HUDEP-2 (cell line): ENCODE data around the gene CASP1.
"Not testable (repeated sequence)": the region's sequence is repeated elsewhere in the genome, so short reads cannot be mapped to it uniquely, and the experiment has no call there.

ENCODE experiments used
- DNase-seq, 76 experiments: peaks; one replicate each; lab custom pipeline; 2025; ENCODE audit not compliant: unreplicated experiment in 76 of 76; lab: John Stamatoyannopoulos, UW

Gene CASP1

DNA sequence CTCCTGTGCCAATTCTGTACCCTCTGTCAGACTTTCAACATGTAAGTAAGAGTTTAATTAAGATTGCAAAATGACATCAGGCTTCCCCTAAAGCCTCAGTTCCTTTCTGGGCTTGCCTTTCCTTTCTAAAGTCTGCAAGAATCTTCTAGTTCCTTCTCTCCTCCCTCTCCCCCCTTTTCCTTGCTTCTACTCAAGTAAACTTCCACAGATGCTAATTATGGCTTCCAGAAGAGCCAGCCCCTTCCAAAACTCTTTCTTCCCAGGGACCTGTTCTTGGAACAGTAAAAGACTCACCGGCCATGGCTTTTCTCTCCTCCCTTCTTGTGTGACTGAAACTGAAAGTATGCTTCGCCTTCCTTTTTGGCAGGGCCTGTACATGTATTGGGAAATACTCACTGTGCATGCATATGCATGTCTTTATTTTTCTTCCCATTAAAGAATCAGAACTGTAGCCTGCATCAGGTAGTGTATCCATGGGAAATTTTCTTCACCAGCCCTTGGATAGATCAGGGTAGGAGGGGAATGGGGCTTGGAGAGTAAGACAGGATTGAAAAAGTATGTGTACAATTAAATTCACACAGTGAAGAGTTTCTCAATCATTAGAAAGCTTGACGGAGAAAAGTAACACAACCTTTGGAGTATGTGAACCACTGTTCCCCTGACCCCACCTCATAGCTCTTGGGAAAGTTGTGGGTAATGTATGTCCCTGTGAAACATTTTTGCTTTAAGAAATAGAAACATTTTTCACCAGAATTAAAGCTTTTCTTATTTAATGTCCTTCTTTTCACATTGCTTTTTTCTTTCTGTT is at the start of gene CASP1:
Gene CASP1, minus strand, starts transcription at position 332 of the 808 bp plus-strand sequence. Its CDS starts 31 bp downstream, at position 301.
- no peak for DNase-seq

DNA sequence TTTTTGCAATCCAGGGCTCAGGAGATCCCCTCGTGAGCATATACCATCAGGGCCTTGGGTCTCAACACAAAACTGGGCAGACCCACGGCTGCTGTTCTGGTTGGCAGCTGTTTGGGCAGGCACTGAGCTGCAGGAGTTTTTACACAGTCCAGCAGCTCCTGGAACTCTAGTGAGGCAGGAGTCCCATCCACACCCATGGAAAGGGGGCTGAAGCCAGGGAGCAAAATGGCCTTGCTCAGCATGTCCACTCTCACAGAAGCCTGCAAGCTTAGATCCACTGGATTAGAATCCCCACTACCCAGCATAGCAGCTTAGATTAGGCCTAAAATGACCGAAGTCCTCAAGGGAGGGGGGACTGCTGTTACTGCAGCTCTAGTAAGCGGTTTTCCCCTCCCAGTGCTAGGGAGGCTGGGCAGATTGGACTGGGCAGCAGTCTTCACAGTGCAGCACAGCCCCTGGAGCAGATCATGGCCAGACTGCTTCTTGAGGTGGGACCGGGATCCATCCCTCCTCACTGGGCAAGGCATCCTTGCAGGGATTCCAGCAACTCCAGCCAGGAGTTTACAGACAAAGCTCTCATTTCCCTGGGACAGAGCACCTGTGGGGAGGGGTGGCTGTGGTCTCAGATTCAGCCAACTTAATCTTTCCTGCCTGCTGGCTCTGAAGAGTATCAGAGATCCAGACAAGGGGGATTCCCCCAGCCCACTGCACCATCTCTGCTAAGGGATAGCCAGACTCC is 46.6 kb upstream of the CASP1 start:
- DNase-seq: no peak

DNA sequence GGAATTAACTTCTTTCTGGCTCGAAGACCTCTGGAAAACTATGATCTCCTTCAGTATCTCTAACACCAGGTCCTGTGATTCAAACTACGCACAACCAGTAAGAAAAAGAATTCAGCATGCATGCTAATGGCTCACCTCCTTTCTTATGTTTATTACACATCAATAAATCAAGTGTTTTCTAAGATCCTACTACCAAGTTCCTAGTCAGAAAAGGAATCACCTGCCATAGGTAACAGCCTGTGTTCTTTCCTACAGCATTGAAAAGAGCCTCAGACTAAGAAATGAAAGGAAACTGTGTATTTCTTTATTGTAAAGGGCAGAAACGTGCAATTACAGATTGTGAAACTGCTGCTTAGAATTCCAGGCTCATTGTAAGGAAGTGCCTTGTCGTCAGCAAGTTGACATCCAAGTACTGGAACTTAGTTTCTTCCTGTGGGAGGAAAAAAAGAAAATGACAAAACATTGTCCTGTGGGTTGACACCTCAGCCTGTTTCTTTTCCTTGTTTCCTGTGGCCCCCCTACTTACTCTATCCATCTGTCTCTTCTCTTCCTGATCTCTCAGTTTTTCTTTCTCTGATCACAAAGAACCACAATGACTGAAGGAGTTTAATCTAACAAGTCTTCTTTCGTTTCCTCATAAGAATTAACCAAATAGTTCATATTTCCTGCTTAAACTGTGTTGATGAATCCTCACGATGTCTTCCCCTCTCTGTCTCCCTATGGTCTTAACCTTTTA is 45.4 kb upstream of the CASP1 start:
- not testable (repeated sequence) for DNase-seq

DNA sequence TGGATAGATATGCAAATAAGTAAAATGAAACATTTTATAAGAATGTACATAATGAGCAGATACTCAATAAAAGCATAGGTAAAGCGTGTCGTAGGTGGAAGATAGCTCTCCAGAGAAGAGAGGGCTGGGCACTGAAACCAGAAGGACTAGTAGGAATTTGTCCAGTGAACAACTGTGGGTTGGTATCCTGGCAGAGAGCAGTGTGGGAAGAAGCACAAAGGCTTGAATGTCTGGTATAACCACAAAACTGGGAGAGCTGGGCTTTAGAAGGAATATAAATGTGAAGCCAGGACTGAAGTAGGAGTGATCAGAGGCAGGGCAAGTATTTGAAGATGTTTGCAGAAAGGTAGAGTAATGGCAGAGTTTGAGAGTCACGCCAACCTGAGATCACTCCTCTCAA is 43.3 kb upstream of the CASP1 start:
- DNase-seq: no peak

DNA sequence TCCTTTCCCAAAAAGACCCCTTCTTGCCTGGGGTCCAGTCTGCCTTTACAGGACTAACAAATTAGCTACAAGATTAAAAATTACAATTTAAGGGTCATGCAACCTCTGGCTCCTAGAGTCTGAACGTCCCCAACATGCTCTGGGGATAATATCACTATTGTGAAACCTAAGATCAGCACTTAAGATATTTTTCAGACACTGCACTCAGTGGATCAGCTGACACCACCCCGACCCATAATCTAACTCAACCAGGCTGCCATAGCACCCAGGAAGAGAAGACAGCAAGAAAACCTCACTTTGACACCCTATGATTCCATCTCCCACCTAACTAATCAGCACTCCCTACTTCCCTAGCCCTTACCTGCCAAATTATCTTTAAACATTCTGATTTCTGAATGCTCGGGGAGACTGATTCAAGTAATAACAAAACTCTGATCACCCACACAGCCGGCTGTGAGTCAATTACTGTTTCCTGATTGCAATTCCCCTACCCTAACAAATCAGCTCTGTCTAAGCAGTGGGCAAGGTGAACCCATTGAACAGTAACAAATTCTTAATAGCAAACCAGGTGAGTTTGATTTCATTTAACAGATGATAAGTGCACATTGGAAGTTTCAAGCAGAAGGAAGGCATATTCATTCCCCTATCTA is 42.3 kb upstream of the CASP1 start:
- DNase-seq: not testable (repeated sequence)

DNA sequence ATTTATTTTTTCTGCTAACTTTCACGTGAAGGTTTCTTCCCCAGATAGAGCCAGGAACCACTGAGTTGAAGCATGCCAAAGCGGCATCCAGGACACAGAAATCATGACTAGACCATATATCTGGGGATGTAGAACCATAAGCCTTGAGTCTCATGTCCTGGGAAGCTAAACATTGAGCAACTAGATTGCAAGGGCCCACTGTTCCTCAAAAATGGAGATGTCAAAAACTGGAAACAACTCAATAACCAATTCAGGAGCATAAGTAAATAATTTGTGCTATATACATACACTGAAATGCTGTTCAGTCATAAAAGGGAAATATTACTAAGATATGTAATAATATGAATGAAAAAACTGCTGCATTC is 39.2 kb upstream of the CASP1 start:
- no peak for DNase-seq

DNA sequence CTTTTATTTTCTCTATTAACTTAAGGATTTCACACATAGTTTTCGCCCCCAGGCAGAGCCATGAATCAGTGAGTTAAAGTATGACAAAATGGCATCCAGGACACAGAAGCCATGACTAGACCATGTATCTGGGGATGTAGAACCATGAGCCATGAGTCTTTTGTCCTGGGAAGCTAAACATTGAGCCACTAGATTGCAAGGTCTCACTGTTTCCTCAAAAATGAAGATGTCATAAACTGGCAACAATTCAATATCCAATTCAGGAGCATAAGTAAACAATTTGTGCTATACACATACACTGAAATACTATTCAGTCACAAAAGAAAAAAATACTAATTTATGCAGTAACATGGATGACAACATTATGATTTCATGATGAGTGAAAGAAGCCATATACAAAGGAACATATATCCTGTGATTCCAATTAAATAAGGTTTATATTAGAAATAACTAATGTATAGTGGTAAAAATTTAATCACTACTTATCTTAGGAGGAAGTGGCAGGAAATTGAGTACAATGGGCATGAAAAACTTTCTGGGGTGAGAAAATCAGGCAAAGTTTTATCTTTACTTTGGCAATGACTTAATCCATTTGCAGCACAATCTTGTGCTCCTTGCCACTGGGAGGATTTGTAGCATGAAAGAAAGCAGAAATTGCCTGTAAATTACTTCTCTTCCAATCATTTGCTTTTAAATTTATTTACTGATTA is 38.7 kb upstream of the CASP1 start:
- no peak for DNase-seq

DNA sequence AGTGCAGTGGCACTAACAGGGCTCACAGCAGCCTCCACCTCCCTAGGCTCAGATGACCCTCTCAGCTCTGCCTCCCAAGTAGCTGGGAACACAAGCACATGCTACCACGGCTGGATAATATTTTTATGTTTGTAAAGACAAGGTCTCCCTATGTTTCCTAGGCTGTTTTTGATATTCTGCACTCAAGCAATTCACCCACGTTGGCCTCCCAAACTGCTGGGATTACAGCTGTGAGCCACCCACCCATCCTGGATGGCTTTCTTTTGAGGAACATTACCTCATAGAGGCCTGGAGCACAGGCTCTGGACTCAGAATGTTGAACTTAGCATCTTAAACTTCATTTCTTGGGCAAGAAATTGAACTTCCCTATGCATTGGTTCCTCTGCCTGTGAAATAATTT is 37.1 kb upstream of the CASP1 start:
- not testable (repeated sequence) for DNase-seq

DNA sequence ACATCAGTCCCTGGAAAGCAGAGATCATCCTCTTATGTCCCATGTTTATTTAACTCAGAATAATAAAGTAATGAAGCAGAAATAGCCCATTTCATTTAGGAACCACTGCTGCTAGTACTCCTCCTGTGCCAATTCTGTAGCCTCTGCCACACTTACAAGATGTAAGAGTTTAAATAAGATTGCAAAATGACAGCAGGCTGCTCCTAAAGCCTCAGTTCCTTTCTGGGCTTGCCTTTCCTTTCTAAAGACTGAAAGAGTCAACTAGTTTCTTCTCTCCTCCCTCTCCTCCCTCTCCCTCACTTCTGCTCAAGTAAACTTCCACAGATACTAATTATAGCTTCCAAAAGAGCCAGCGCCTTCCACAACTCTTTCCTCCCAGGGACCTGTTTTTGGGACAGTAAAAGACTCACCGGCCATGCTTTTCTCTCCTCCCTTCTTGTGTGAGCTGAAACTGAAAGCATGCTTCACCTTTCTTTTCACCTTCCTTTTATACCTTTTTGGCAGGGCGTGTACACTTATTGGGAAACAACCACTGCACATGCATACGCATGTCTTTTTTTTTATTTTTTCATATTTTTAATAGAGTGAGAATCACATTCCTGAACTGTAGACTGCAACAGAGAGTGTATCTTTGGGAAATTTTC is 36.3 kb upstream of the CASP1 start:
- DNase-seq: no peak

DNA sequence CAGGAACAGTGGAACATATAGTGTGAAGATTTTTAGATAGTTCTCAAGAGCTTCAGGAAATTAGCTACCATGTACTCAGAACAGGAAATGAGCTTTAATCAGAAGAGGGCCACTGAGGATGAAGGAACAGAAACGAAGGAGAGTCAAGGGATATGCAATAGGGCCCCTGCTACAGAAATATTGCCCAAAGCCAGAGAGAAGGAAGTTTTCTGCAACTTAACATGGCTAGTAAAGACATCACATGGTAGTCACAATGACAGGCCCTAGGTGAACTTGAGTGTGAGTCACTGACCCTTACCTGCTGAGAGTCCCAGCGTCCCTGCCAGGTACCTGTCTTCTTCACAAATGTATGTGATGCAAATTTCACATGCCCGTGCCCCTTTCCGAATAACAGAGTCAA is 35.4 kb upstream of the CASP1 start:
- no peak for DNase-seq

DNA sequence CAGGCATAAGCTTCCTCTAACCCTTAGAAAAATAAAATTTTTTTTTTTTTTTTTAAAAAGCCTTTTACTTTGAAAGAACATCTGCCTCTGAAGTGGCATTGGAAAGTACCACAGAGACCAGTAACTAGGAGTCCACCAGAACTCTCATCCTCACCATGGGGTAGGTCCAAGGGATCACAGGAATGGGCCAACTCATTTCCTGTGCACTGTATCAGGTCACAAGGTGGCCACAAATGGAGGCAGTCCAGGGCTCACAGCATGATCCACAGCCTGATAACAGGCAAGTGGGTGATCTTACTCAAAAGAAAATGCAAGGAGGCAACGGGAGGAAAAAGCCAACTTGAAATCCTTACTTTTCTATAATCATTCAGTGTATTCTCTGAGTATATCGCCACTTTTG is 34.8 kb upstream of the CASP1 start:
- DNase-seq: not testable (repeated sequence)

DNA sequence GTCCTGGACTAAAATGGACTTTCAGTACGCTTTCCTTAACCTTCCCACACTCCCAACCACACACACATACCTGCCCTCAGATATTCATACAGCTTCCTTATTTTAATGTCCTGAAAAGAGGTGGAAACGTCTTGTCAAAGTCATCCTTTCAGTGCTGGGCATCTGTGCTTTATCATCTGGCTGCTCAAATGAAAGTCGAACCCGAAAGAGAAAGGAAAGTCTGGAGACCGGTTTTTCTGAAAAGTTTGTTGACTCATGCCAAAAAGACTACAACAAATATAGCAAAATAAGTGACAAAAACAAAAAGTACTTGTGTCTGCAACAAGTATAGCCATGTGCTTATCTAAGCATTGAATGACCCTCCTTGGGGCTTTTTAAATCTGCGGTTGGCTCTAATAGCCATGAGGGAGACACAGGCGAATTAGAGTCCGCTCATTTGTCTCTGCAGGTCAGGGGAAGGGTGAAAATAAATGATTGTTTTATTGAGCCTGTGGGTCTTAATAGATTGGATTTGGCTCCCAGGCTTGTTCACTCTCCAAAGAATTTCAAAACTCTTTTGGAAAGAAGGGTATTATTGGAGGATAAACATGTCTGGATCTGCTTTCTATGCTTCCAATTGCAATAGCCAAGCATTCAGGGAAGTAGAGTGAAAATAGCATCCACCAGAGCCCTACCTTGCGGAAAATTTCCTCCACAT is 28.4 kb upstream of the CASP1 start:
- DNase-seq: not testable (repeated sequence)

DNA sequence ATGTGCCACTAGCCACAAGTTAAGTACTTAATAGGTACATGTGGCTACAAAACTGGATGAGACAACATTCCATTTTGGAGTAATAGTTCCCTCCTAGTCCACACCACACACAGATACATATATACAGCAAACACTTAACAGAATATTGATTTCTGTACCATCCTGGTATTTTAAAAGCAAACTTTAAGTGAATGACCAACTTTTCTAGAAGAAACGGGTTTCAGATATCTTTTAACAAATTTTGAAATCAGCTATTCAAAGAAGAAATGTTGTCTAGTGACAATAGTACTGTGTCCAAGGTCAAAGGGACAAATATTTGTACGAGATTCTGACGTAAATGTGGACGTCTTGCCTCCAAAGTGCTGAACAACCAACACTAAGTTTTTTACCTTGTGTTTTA is 22.5 kb upstream of the CASP1 start:
- DNase-seq: no peak

DNA sequence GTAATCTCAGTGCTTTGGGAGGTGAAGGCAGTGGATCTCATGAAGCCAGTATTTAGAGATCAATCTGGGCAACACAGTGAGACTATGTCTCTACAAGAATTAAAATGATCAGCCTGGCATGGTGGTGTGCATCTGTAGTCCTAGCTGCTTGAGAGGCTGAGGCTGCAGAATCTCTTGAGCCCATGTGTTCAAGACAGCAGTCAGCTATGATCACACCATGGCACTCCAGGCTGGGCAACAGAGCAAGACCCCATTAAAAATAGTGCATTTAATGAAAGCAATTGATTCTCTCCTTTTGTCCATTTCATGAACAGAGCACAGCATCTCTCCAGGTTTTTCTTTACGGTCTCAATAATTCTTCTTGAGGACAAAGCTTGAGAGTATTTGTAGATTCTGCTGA is 21.5 kb upstream of the CASP1 start:
- DNase-seq: no peak

DNA sequence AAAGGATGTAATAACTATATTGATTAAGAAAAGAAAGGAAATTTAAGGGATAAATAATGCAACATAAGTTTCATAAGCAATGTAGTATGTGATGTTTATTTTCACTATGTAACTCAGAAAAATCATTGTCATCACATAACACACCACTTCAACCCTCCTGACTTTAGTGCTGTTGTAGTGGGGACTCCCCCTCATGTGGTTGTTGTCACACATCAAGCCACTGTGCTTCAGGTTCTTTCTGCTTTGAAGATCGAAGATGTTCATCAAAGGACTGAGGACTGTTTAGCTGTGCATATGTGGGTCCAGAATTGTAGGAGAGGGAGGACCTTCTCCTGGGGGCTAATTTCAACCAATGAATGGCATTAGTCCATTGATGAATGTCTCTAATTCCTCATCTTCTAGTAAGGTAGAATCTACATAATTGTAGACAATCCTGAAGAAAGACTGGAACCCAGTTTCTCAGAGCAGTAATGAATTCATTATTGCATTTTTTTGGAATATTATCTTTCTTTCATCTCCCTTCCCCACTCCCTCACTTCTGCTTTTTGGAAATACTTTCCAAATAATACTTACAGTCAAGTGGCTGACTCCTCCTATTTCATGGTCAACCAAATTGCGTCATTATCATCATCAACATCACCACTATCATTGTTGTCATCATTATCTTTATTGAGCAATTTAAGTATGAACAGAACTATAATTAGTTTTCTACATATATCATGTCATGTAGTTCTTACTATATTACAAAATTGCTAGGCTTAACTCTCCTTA is 20.0 kb upstream of the CASP1 start:
- DNase-seq: no peak

DNA sequence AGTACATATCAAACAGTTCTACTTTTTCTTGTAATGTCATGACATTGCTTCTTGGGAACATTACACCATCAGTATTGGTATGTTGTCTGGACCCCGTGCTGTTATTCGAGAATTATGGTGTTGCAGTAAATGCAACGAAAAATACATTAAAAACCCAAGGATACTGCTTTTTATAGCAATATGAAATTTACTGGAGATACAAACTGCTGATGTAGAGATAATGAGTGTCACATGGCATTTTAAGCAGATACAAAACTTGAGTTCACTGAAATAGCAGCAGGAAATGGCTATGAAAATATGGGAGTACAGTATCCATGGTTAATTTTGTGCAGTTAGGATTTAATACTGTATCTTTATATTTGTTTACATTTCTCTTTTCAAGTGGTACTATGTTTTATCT is 17.5 kb upstream of the CASP1 start:
- no peak for DNase-seq

DNA sequence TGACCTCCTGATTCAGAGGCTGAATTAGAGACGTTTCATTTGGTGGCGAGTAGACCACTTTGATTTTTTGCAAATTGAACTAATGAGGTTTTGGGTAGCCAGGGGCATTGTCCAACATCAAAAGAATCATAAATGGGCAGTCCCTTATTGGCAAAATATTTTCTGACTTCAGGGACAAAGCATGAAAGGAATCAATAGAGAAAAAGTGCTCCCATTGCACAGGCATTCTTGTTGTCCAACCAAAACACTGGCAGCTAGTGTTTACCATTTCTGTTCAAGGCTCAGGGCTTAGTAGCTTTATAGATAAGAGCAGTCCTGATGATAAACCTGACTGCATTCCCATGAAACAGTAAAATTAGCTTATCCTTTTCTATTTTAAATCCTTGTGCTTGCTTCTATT is 16.6 kb upstream of the CASP1 start:
- DNase-seq: no peak

DNA sequence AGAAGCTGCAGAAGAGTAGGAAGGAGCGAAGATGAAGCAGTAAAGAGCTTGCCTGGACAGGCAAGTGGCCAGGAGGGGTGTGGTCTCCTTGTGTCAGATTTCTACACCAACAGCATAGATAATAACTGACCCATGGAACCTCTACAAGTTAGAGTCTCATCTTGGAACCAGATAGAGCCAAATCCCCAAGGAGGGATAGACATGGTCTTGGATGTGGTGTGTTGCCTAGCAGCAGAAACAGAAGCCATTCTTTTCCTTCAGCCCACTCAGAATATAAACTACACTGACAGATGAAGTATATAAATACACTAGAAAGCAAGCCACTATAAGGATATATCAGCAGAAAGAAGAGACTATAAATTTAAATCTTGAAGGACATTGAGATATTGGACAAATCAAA is 14.5 kb upstream of the CASP1 start:
- DNase-seq: no peak
